GM18526 (cell line): ENCODE data around the gene ELK3.

Experiments used
- POLR2A ChIP-seq: IDR thresholded peaks from 3 replicates; pipeline ENCODE4 v1.6.1; 2011; ENCODE audit not compliant: insufficient read length; ENCODE audit errors: extremely low read depth

Gene ELK3

DNA sequence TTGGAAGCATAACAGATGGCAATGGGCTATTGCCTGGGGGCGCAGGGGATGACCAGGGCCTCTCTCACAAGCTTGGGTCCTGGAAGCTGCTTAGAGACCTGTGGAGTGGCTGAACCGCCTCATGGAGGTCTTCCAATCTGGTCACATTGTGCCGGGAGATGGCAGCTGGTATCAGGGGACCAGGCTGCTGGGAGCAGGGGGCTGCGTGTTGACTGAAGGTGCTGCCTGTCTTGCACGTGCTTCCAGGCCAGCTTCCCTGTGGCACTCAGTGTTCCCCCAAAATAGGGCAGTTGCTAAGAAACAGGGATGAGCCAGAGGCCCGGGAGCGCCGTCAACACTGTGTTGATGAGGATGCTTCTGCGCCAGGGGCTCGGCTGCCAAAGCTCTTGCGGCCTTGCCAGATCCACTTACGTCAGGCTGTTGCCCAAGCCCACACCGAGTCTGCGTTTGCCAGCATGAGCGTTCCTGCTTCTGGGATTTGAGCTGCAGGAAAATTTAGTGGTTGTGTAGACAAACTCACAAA lies 39.8 kb downstream of the ELK3 start:
- no peak for TF ChIP-seq POLR2A

DNA sequence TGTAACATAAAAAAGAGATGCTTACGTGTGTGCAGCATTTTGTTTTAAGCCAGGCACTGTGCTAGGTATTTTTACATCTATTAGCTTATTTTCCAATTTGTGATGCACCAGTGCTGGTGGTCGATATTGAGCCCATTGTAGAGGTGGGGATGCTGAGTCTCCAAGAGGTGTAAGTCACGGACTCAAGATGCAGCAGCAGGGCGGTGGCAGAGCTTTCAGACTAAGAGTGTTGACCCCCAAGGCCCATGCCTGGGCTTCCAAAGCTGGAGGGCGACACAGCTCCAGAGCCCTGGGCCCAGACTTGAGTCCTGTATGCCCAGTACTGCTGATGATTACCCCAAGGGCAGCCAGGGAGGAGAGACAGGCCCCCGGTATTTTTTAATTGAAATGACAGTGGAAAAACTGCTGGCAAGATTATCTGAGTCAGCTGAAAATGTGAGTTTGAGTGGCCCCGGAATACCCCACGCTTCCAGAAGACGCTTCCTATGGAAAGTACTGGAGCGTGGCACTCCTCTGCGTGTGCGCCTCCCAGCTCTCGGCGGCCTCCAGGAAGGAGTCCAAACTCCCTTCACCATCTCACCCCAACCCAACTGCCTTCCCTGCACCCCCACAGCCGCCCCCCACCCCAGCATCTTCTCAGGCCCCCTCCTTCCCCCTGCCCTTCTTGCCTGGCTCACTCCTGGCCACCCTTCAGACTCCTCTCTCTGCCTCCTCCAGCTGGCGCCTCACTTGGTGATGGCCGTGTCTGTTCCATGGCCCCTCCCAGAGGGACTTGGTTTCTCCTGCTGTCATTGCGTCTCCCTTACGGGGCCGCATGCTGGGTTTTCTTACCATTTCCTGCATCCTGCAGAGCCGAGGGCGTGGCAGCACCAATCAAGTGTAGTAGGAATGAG lies 40.7 kb downstream of the ELK3 start:
- TF ChIP-seq POLR2A: no peak

DNA sequence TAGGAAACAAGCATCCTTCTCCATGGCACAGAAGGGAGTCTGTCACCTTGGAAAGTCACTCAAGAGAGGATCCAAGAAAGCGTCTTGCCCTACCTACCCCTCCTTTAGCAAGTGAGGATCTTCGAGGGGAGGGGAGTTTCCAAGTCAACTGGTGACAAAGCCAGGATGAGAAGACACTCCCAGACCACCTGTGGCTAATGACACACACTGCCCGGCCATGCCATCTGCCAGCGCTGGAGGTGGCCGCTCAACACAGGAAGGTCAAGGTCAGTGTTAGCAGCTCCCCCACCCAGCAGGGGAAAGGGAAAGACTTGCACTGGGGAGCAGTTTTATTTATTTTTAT lies 41.3 kb downstream of the ELK3 start:
- TF ChIP-seq POLR2A: no peak

DNA sequence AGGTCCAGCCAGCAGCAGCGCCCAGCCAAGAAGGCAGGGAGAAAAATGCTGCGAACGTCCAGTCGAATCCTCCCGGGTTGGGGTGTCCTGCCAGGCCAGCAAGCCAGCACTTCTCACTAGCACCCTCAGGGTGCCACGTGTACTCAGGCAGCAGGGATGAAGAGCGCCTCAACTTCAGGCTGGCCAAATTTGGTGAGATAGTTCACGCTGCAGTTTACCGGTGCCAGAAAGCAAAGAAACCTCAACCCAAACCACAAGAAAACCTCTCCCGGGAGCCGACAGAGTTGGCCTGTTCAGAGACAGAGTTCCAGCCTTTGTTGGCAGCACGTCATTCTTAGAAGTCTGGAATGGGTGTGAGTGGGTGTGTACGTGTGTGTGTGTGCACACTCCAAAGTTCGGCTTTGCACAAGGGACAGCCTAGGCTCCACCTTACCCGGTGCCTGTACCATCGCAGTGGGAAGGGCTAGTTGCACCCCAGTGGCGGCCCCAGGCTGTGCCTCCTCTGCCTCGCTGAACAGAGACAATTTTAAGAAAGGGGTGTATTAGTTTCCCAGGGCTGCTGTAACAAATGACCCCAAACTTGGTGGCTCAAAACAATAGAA lies 42.1 kb downstream of the ELK3 start:
- no peak for TF ChIP-seq POLR2A

DNA sequence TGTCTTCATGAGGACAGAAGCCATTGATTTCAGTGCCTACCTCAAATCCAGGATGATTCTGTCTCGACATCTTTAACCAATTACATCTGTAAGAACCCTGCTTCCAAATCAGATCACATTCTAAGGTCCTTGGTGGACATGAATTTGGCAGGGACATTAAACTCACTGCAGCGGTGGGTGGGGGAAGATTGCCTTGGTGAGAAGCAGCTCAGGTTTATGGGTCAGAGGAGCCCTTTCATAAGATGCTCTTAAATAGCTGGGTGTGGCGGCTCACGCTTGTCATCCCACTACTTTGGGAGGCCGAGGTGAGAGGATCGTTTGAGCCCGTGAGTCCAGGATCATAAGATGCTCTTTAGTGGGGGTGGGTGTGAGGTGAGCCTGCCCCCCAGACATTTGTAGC lies 42.9 kb downstream of the ELK3 start:
- TF ChIP-seq POLR2A: no peak

DNA sequence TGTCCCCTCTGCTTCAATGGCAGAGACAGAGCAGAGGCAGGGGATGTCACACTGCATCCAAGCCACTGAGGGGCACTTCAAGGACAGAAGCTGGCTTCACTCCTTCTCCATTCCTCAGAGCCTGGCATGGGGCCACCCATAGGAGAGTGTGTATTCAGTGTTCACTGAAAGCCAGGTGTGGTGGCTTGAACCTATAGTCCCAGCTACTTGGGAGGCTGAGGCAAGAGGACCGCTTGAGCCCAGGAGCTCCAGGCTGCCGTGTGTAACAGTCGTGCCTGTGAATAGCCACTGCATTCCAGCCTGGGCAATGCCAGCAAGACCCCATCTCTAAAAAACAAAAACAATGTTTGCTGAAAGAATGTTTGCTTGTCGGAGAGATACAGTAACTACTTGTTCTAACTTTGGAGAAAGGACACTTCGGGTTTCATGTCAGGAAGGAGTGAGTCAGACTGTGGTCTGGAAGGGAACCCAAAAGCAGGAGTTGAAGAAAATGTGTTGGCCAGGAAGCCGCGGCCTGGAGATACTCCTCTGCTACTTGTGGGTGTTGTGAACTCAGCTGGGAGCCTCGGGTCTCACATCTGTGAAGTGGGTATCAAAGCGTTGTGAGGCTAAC lies 43.4 kb downstream of the ELK3 start:
- no peak for TF ChIP-seq POLR2A

DNA sequence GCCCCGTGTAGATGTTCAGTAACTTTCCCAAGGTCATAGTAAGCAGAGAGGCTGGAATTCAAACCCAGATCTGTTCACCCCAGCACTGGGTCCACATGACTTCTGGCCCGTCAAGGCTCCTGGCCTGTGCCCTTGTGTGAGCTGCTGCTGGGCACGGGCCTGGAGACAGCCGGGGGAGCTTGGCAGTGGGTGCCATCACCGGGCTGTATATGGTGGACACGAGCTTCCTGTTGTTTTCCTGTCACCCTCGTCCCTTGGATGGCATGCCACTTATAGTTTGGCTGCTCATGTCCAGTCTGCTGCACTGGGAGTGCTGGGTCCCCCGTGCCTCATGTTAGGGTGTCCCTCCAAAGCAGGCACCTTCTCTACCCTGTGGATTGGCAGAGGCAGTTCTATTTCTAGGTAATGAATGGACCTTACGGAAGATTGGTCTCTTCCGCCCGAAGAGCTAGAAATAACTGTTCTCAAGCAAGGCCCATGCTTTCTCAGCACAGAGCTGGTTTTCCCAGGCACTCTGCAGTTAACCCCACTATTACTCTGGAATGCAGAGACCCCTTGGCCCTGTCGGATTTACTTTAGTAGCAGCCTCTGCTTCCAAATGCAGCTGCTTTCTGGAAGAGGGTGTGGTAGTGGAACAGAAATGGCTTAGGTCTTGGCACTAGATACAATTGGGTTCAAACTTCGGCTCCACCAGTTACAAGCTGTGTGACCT lies 44.3 kb downstream of the ELK3 start:
- no peak for TF ChIP-seq POLR2A

DNA sequence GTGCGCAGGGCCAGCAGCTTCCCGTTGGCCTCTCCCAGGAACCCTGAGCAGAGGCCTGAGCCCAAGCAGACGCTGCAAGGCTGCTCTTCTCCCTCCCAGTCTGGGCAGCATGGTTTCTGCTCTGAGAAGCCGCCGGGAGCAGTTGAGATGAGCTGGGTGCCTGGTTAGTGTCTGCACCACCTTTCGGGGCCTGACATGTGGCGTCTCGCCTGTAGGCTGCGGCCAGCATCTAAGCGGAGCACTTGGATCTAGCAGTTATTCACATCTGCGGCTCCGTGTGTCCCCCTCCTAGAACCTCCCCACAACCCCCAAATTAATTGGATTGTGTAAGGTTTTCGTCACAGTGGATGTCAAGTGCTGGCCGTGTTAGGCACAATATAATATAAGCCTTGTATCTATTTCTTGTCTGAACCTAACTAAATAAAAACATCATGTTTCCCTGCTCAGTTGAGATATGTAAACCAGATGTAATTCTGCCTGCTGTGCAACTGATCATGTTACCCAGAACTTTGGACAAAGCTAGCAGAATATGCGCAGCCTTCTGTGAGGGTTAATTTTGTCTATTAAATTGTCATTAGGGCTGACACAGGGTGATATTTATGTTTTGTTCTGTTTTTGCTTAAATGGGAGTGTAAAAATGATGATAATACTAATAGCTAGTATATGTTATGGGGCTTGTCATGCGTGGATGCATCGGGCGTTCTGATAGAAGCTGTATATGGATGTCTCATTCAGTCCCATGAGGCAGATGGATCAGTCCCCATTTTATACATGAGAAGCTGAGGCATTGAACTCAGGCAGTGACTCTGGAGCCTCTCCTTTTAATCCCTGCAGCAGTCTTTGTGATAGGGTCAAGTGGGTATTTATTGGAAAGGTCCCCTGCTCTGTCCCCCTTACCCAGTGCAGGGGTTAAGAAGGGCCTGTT lies 45.8 kb downstream of the ELK3 start:
- TF ChIP-seq POLR2A: no peak

DNA sequence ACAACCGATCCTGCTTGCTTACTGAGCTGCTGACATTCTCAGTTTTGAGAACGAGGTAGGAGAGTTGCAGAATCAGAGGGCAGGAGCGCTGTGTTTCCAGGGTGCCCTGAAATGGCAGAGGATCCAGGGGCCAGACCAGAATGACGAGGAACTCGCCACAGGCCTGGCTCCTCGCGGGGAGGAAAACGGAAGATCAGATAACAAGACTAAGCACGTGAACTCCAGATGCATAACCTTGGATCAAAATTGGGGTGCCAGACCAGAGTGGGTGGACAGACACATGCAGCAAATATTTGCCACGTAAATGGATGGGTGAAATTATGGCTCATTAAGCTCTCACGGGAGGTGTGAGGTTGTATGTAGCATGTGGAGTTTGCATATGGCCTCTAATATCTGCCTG lies 46.5 kb downstream of the ELK3 start:
- TF ChIP-seq POLR2A: no peak

DNA sequence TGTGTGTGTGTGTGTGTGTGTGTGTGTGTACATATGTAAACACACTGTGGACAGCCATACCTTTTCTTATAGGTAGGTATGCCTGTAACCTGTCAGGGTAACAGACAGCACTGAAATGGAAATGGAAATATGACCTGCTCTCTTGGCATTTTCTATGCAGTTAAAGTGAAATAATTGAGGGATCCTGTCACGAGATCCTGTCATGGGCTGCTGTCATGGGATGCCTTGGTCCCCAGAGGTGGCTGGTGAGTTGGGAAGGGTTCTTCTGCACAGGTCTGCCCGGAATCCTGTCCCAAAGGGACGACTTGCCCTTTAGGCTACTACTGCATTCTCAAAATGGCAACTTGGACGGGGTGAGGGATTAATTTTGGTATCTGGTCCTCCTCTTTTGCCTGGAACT lies 47.3 kb downstream of the ELK3 start:
- TF ChIP-seq POLR2A: no peak

DNA sequence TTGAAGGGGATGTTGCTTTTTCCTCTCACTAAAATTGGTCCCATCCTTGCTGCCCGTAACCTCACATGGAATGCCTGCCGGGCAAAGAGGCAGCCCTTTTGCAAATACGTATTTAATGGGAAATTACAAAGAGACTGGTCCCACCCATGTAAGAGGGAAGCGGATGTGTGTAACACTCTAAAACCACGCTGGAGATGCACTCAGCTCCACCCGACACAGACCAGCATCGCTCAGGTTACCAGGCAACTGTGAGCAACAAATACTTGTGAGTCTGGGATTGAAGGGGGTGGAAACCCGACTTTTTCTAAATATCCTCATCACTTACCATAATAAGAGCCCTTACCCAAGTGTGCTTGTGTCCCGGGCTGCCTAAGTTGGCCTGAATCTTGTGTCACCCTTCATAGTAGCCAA lies 47.7 kb downstream of the ELK3 start:
- TF ChIP-seq POLR2A: no peak

DNA sequence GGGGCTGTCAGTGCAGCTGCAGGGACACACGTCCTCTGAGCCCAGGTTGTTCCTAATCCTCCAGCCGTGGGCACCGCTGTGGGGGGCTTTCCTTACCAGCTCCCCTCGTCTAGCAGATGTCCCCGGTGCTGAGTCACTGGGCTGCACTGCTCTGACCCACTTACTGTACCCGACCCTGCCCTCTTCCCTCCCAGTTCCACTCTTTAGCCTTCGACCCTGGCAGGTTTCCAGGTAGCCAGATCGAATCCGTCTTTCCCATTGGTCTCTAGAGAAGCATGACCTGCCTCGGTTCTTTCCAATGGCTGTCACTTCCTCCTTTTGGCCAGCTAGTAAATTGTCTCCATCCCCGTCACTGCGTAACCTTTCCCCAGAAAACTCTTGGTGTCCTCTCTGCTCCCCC lies 48.4 kb downstream of the ELK3 start:
- TF ChIP-seq POLR2A: no peak

DNA sequence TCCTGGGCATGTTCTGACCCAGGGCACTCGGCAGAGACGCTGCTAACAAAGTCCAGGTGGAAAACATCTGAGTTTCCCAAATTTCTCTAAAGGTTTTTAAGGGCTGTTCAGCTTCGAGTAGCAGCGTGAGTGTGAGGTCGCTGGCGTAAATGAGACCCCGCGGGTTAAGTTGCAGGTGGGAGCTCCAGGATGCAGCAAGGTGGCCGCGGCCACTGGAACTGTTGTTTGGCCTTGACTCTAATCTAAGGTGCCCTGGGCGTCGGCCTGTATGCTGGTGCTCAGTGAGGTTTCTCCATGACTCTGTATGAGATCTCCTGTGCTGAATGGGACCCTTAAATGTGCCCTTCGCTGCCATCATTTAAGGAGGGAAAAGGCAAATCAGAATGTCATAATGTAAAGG lies 50.7 kb downstream of the ELK3 start:
- no peak for TF ChIP-seq POLR2A

DNA sequence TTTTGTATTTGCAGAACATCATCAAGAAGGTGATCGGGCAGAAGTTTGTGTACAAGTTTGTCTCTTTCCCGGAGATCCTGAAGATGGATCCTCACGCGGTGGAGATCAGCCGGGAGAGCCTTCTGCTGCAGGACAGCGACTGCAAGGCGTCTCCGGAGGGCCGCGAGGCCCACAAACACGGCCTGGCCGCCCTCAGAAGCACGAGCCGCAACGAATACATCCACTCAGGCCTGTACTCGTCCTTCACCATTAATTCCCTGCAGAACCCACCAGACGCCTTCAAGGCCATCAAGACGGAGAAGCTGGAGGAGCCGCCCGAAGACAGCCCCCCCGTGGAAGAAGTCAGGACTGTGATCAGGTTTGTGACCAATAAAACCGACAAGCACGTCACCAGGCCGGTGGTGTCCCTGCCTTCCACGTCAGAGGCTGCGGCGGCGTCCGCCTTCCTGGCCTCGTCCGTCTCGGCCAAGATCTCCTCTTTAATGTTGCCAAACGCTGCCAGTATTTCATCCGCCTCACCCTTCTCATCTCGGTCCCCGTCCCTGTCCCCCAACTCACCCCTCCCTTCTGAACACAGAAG lies 52.8 kb downstream of the ELK3 start:
- no peak for TF ChIP-seq POLR2A
